ENCODE measurements around the gene PIGQ.

The PIGQ gene

GRCh38 chr16:534856-535445 lies 34.8 kb upstream of the PIGQ start:
- H3K9me3 ChIP-seq (ENCODE audit: control insufficient read depth, low read length), result no peaks in the 10 kb centered on the region
- no peak overlapping the region for H3K27ac ChIP-seq
- no peaks in the 10 kb centered on the region for H3K27me3 ChIP-seq (ENCODE audit: control insufficient read depth, insufficient read depth, low read length)
- H3K4me1 ChIP-seq, result no peaks in the 10 kb centered on the region
- no peak overlapping the region for H3K4me2 ChIP-seq (ENCODE audit: low read length)
- TF ChIP-seq CTCF (IDR thresholded peaks at IDR 0.05), result no peak
- no peak overlapping the region for H3K4me3 ChIP-seq (ENCODE audit: low read depth, low read length)
- no peaks in the 10 kb centered on the region for H3K36me3 ChIP-seq (ENCODE audit: control insufficient read depth, insufficient read depth, low read length)
- peaks cover 61% of the 10 kb centered on the region for H3K79me2 ChIP-seq
- H2AFZ ChIP-seq, result no peak overlapping the region
- H3K9ac ChIP-seq, result no peak overlapping the region

- Histone ChIP-seq H3K4me3 (ENCODE audit: low read depth, low read length) (no peak overlapping the region), H3K27me3 (ENCODE audit: control insufficient read depth, insufficient read depth, low read length) (no peaks in the 10 kb centered on the region), H3K36me3 (ENCODE audit: control insufficient read depth, insufficient read depth, low read length) (no peaks in the 10 kb centered on the region), H3K27ac (no peak overlapping the region), H3K79me2 (peaks cover 58% of the 10 kb centered on the region), H3K9me3 (ENCODE audit: control insufficient read depth, low read length) (no peaks in the 10 kb centered on the region), H3K4me2 (ENCODE audit: low read length) (no peak overlapping the region), H2AFZ (no peak overlapping the region), H3K4me1 (no peaks in the 10 kb centered on the region), H3K9ac (no peak overlapping the region)
- TF ChIP-seq CTCF (IDR thresholded peaks at IDR 0.05), result no peak
These were observed 34.0 kb upstream of the PIGQ start for GRCh38 chr16:535446-536405.

- H3K79me2 ChIP-seq, result peaks cover 53% of the 10 kb centered on the region
- no peaks in the 10 kb centered on the region for H3K4me1 ChIP-seq
- no peak overlapping the region for H3K4me3 ChIP-seq (ENCODE audit: low read depth, low read length)
- TF ChIP-seq CTCF (IDR thresholded peaks at IDR 0.05), result no peak
- no peaks in the 10 kb centered on the region for H3K9me3 ChIP-seq (ENCODE audit: control insufficient read depth, low read length)
- H2AFZ ChIP-seq, result no peak overlapping the region
- H3K27ac ChIP-seq, result no peak overlapping the region
- H3K36me3 ChIP-seq (ENCODE audit: control insufficient read depth, insufficient read depth, low read length), result no peaks in the 10 kb centered on the region
- H3K4me2 ChIP-seq (ENCODE audit: low read length), result no peak overlapping the region
- no peaks in the 10 kb centered on the region for H3K27me3 ChIP-seq (ENCODE audit: control insufficient read depth, insufficient read depth, low read length)
- no peak overlapping the region for H3K9ac ChIP-seq
These were observed 33.0 kb upstream of the PIGQ start for GRCh38 chr16:536746-537145.

GRCh38 chr16:537415-538335 lies 32.1 kb upstream of the PIGQ start:
- Histone ChIP-seq H3K9me3 (ENCODE audit: control insufficient read depth, low read length) (no peaks in the 10 kb centered on the region), H3K27me3 (ENCODE audit: control insufficient read depth, insufficient read depth, low read length) (no peaks in the 10 kb centered on the region), H3K36me3 (ENCODE audit: control insufficient read depth, insufficient read depth, low read length) (no peaks in the 10 kb centered on the region), H3K4me3 (ENCODE audit: low read depth, low read length) (no peak overlapping the region), H3K79me2 (peaks cover 54% of the 10 kb centered on the region), H3K9ac (no peak overlapping the region), H3K4me2 (ENCODE audit: low read length) (no peak overlapping the region), H3K4me1 (no peaks in the 10 kb centered on the region), H3K27ac (no peak overlapping the region), H2AFZ (no peak overlapping the region)
- TF ChIP-seq CTCF (IDR thresholded peaks at IDR 0.05), result no peak

All from parathyroid adenoma (tissue), 2 donors.